HepG2 (cell line): ENCODE data around the gene NCOA7. TPM values are rescaled to one million over a fixed set of nuclear protein-coding genes. Genes with fewer than 3 reads are reported as not detected.

Source experiments
- CC2D1A ChIP-seq: sonication (generic); formaldehyde crosslinking; IDR thresholded peaks from 2 replicates; pipeline ENCODE4 v1.8.1; 2023; ENCODE audit warnings: mild to moderate bottlenecking, missing genetic modification reagents
- CCAR2 ChIP-seq: fragments of 200-400 bp; formaldehyde crosslinking; optimal IDR thresholded peaks from 2 replicates; pipeline ENCODE3; 2018; ENCODE audit warnings: low read depth, mild to moderate bottlenecking, low read length, moderate library complexity
- MYC ChIP-seq: sonication (generic); formaldehyde crosslinking; IDR thresholded peaks from 2 replicates; pipeline ENCODE4 v1.9.0; 2021; ENCODE audit warnings: missing genetic modification reagents, borderline replicate concordance
- RORA ChIP-seq: sonication (generic); formaldehyde crosslinking; IDR thresholded peaks from 2 replicates; pipeline ENCODE4 v1.5.0; 2020; ENCODE audit warnings: mild to moderate bottlenecking, missing genetic modification reagents, moderate library complexity
- TAF1 ChIP-seq: sonication (generic); formaldehyde crosslinking; IDR thresholded peaks from 2 replicates; pipeline ENCODE4 v1.4.0; 2020; ENCODE audit warnings: missing genetic modification reagents
- ZNF3 ChIP-seq: IDR thresholded peaks from 2 replicates; pipeline ENCODE4 v1.7.0; 2017; ENCODE audit warnings: inconsistent platforms
- ZNF496 ChIP-seq: sonication (generic); formaldehyde crosslinking; IDR thresholded peaks from 2 replicates; pipeline ENCODE4 v1.8.1; 2023; ENCODE audit warnings: mild to moderate bottlenecking, moderate library complexity, missing genetic modification reagents; ENCODE audit not compliant: insufficient replicate concordance
- ZNF615 ChIP-seq: sonication (generic); formaldehyde crosslinking; IDR thresholded peaks from 2 replicates; pipeline ENCODE4 v1.5.0; 2020; ENCODE audit warnings: mild to moderate bottlenecking, missing genetic modification reagents, borderline replicate concordance
- ZSCAN9 ChIP-seq: IDR thresholded peaks from 2 replicates; pipeline ENCODE4 v1.6.1; 2016; ENCODE audit warnings: borderline replicate concordance
- polyA plus RNA-seq, 8 experiments: library from polyadenylated mRNA; depleted of rRNA in 3 of 8; stranded (reverse) in 7 of 8; unstranded in 1 of 8; fragments of >200 nt; fragmentation: Illumina TruSeq in 4 of 8; extraction: Trizol in 4 of 8; gene quantifications; 2 replicates each; pipeline versions ENCODE4 v1.2.1 to v1.2.3, GENCODE V29; 2011 to 2016; ENCODE audit warnings: low read depth in 4 of 8, missing spikeins in 1 of 8, mixed read lengths in 1 of 8; ENCODE audit not compliant: insufficient read depth in 1 of 8
- total RNA-seq, 5 experiments: library from RNA; depleted of rRNA; stranded (reverse); fragments of >200 nt; fragmentation: Illumina TruSeq; extraction: Trizol; gene quantifications; 2 replicates each; pipeline ENCODE4 v1.2.3, GENCODE V29; 2016; ENCODE audit warnings: low read depth in 1 of 5
- TF ChIP-seq, protein P1 (sequence below): sonication (generic); formaldehyde crosslinking; IDR thresholded peaks from 2 replicates; pipeline ENCODE4 v1.4.0; 2020; ENCODE audit warnings: mild to moderate bottlenecking, missing genetic modification reagents
- TF ChIP-seq, protein P2 (sequence below): sonication (generic); formaldehyde crosslinking; IDR thresholded peaks from 2 replicates; pipeline ENCODE4 v1.4.0; 2020; ENCODE audit warnings: missing genetic modification reagents
- TF ChIP-seq, protein P3 (sequence below): sonication (generic); formaldehyde crosslinking; IDR thresholded peaks from 2 replicates; pipeline ENCODE4 v1.5.0; 2020; ENCODE audit warnings: mild to moderate bottlenecking, missing genetic modification reagents
- TF ChIP-seq, protein P4 (sequence below): fragments of 450-650 bp; IDR thresholded peaks from 2 replicates; pipeline ENCODE4 v1.6.1; 2017

NCOA7 gene
- total and polyA plus RNA-seq, 2 of the 13 experiments (the other 11 are each of a cell fraction or from before 2014, with no cell fraction given): 13.6 to 20.8 TPM

DNA sequence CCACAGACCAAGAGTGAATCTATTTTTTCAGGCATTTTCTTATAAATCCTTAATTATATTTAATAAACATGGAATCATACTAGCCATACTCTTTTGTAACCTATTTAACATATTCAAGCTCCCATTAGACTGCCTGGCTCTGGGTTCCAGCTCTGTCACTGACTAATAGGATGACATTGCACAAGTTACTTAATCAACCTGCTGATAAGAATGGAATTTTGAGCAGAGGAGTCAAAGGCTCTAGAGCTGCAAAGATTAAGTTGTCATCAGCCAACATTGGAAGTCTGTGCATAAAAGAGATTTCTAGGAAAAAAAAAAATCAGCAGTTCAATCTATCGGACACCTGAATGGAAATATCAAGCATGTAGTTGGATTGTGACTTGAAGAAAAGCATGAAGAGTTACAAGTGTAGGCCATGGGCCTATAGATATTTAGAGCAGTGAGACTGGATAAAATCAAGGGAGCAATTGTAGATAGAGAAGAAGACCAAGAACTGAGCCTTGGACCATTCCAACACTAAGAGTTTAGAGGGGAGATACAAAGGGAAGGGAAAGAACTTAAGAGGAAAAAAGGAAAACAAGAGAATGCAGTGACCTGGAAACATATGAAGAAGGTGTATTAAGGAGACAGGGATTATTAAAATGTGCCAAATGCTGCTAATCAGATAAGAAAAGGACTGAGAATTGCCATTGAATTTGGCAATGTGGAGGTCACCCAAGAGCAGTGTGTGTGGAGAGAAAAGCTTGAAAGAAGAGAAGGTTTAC lies 154.8 kb downstream of the NCOA7 start (continued):
- TF ChIP-seq CC2D1A (CRISPR knock-in tag) (0 out of 2 replicates have a peak, but pooled peaks have one; percentile 35), CCAR2 (no peak), ZNF615 (CRISPR knock-in tag) (no peak), TAF1 (no peak), ZNF496 (CRISPR knock-in tag) (no peak), MYC (CRISPR knock-in tag) (no peak), RORA (CRISPR knock-in tag) (no peak), ZSCAN9 (CRISPR knock-in tag) (no peak), ZNF3 (CRISPR knock-in tag) (no peak)
- TF ChIP-seq, protein P1, sequence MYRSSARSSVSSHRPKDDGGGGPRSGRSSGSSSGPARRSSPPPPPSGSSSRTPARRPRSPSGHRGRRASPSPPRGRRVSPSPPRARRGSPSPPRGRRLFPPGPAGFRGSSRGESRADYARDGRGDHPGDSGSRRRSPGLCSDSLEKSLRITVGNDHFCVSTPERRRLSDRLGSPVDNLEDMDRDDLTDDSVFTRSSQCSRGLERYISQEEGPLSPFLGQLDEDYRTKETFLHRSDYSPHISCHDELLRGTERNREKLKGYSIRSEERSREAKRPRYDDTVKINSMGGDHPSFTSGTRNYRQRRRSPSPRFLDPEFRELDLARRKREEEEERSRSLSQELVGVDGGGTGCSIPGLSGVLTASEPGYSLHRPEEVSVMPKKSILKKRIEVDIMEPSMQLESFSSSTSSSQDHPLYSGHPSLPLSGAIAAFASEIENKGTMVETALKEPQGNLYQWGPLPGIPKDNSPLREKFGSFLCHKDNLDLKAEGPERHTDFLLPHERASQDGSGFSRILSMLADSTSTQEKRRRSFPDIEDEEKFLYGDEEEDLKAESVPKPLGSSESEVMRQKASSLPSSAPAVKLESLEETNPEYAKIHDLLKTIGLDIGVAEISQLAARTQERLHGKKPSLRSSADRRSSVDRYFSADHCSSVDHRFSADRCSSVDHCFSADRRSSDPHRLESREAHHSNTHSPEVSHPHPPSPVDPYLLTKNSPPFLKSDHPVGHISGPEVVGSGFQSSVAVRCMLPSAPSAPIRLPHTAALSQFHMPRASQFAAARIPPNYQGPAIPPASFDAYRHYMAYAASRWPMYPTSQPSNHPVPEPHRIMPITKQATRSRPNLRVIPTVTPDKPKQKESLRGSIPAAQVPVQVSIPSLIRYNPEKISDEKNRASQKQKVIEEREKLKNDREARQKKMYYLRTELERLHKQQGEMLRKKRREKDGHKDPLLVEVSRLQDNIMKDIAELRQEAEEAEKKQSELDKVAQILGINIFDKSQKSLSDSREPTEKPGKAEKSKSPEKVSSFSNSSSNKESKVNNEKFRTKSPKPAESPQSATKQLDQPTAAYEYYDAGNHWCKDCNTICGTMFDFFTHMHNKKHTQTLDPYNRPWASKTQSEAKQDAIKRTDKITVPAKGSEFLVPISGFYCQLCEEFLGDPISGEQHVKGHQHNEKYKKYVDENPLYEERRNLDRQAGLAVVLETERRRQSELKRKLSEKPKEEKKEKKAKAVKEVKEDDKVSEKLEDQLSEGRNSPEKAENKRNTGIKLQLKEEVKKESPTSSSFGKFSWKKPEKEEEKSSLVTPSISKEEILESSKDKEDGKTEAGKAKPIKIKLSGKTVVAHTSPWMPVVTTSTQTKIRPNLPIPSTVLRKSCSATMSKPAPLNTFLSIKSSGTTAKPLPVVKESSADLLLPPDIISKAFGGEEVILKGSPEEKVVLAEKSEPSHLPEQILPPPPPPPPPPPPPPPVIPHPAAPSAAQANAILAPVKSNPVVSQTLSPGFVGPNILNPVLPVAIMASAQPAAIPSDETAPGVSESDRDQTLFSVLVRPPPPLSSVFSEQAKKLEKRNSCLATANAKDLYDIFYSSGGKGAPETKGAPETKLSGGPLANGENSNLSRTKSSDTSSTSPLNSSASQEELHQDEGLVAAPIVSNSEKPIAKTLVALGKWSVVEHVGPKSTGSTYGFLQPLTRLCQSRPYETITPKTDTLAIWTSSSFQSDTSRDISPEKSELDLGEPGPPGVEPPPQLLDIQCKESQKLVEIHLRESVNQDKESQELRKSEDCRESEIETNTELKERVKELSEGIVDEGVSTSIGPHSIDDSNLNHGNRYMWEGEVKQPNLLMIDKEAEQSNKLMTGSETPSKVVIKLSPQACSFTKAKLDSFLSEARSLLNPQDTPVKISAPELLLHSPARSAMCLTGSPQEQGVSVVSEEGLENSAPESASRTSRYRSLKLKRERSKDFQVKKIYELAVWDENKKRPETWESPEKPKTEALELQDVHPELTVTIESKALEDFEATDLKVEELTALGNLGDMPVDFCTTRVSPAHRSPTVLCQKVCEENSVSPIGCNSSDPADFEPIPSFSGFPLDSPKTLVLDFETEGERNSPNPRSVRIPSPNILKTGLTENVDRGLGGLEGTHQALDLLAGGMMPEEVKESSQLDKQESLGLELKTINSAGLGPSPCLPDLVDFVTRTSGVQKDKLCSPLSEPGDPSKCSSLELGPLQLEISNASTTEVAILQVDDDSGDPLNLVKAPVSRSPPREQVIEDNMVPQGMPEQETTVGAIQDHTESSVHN: no peak
- TF ChIP-seq, protein P2, sequence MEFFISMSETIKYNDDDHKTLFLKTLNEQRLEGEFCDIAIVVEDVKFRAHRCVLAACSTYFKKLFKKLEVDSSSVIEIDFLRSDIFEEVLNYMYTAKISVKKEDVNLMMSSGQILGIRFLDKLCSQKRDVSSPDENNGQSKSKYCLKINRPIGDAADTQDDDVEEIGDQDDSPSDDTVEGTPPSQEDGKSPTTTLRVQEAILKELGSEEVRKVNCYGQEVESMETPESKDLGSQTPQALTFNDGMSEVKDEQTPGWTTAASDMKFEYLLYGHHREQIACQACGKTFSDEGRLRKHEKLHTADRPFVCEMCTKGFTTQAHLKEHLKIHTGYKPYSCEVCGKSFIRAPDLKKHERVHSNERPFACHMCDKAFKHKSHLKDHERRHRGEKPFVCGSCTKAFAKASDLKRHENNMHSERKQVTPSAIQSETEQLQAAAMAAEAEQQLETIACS (CRISPR knock-in tag): no peak
- TF ChIP-seq, protein P3, sequence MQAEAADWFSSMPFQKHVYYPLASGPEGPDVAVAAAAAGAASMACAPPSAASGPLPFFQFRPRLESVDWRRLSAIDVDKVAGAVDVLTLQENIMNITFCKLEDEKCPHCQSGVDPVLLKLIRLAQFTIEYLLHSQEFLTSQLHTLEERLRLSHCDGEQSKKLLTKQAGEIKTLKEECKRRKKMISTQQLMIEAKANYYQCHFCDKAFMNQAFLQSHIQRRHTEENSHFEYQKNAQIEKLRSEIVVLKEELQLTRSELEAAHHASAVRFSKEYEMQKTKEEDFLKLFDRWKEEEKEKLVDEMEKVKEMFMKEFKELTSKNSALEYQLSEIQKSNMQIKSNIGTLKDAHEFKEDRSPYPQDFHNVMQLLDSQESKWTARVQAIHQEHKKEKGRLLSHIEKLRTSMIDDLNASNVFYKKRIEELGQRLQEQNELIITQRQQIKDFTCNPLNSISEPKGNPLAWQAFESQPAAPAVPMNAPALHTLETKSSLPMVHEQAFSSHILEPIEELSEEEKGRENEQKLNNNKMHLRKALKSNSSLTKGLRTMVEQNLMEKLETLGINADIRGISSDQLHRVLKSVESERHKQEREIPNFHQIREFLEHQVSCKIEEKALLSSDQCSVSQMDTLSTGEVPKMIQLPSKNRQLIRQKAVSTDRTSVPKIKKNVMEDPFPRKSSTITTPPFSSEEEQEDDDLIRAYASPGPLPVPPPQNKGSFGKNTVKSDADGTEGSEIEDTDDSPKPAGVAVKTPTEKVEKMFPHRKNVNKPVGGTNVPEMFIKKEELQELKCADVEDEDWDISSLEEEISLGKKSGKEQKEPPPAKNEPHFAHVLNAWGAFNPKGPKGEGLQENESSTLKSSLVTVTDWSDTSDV: no peak
- TF ChIP-seq, protein P4, sequence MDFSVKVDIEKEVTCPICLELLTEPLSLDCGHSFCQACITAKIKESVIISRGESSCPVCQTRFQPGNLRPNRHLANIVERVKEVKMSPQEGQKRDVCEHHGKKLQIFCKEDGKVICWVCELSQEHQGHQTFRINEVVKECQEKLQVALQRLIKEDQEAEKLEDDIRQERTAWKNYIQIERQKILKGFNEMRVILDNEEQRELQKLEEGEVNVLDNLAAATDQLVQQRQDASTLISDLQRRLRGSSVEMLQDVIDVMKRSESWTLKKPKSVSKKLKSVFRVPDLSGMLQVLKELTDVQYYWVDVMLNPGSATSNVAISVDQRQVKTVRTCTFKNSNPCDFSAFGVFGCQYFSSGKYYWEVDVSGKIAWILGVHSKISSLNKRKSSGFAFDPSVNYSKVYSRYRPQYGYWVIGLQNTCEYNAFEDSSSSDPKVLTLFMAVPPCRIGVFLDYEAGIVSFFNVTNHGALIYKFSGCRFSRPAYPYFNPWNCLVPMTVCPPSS: no peak
